HEK293 (cell line): ENCODE data around the gene OSBPL10.
"Not testable (repeated sequence)": the region's sequence is repeated elsewhere in the genome, so short reads cannot be mapped to it uniquely, and the experiment has no call there.

Experiments used
- CTCF ChIA-PET: fragments of 350-600 bp; formaldehyde crosslinking; extraction: SDS; loops from one replicate; lab custom pipeline; 2021; ENCODE audit warnings: antibody characterized with exemption; lab: Yijun Ruan, JAX
- POLR2A ChIA-PET: fragments of 300-600 bp; formaldehyde crosslinking; extraction: SDS; loops from one replicate; lab custom pipeline; 2020; ENCODE audit warnings: antibody characterized with exemption, inconsistent platforms; lab: Yijun Ruan, JAX
- H3K27ac ChIP-seq: fragments of 200-500 bp; sonication (Bioruptor generic); 2 replicates; pipeline ENCODE4 v1.5.1; 2014; ENCODE audit warnings: low read depth, low read length, control low read depth, inconsistent platforms; ENCODE audit errors: extremely low read depth
- H3K36me3 ChIP-seq, 2 experiments: fragments of 200-500 bp in 1 of 2; sonication (Bioruptor generic) in 1 of 2; 1 replicate in 1 of 2; 2 replicates in 1 of 2; pipeline ENCODE4 v1.5.1; 2014 to 2017; ENCODE audit warnings: inconsistent platforms in 2 of 2, low read length in 2 of 2; ENCODE audit not compliant: control insufficient read depth in 2 of 2, insufficient read depth in 1 of 2
- H3K4me1 ChIP-seq: fragments of 200-500 bp; sonication (Bioruptor generic); 2 replicates; pipeline ENCODE4 v1.5.1; 2014; ENCODE audit warnings: mild to moderate bottlenecking, low read length, inconsistent platforms; ENCODE audit not compliant: control insufficient read depth, insufficient read depth
- H3K4me3 ChIP-seq: 2 replicates; pipeline ENCODE4 v1.5.1; 2011; ENCODE audit warnings: low read depth, mild to moderate bottlenecking, control low read depth, low read length, moderate library complexity
- H3K9me3 ChIP-seq: fragments of 200-500 bp; sonication (Bioruptor generic); 2 replicates; pipeline ENCODE4 v1.5.1; 2014; ENCODE audit warnings: low read depth, low read length, inconsistent platforms; ENCODE audit not compliant: control insufficient read depth, insufficient read depth
- MZF1 ChIP-seq: fragments of 450-650 bp; formaldehyde crosslinking; IDR thresholded peaks from 2 replicates; pipeline ENCODE4 v1.5.1; 2017; ENCODE audit warnings: missing biosample characterization, missing genetic modification characterization, borderline replicate concordance
- PRDM1 ChIP-seq: fragments of 450-650 bp; formaldehyde crosslinking; IDR thresholded peaks from 2 replicates; pipeline ENCODE4; 2016; ENCODE audit warnings: missing biosample characterization, missing genetic modification characterization
- SCRT1 ChIP-seq: fragments of 450-650 bp; formaldehyde crosslinking; IDR thresholded peaks from 2 replicates; pipeline ENCODE4 v1.5.1; 2016; ENCODE audit warnings: missing biosample characterization, missing genetic modification characterization, borderline replicate concordance
- SP7 ChIP-seq: fragments of 450-650 bp; formaldehyde crosslinking; IDR thresholded peaks from 2 replicates; pipeline ENCODE4 v1.5.1; 2016; ENCODE audit warnings: missing biosample characterization, missing genetic modification characterization
- ZIC2 ChIP-seq: fragments of 450-650 bp; formaldehyde crosslinking; IDR thresholded peaks from 2 replicates; pipeline ENCODE4 v1.5.1; 2016; ENCODE audit warnings: missing biosample characterization, missing genetic modification characterization
- ZNF132 ChIP-seq: fragments of 450-650 bp; formaldehyde crosslinking; IDR thresholded peaks from 2 replicates; pipeline ENCODE4 v1.5.1; 2017; ENCODE audit warnings: missing biosample characterization, missing genetic modification characterization, borderline replicate concordance
- ZNF19 ChIP-seq: fragments of 450-650 bp; formaldehyde crosslinking; IDR thresholded peaks from 2 replicates; pipeline ENCODE4; 2016; ENCODE audit warnings: missing biosample characterization, missing genetic modification characterization, low read depth
- ZNF214 ChIP-seq: fragments of 450-650 bp; formaldehyde crosslinking; IDR thresholded peaks from 2 replicates; pipeline ENCODE4 v1.5.1; 2017; ENCODE audit warnings: missing biosample characterization, mild to moderate bottlenecking, missing genetic modification characterization, borderline replicate concordance
- ZNF23 ChIP-seq: fragments of 450-650 bp; formaldehyde crosslinking; IDR thresholded peaks from 2 replicates; pipeline ENCODE4 v1.5.1; 2016; ENCODE audit warnings: missing biosample characterization, missing genetic modification characterization, borderline replicate concordance
- ZNF302 ChIP-seq: fragments of 450-650 bp; formaldehyde crosslinking; IDR thresholded peaks from 2 replicates; pipeline ENCODE4 v1.5.1; 2016; ENCODE audit warnings: missing biosample characterization, missing genetic modification characterization, low read depth
- ZNF610 ChIP-seq: fragments of 450-650 bp; formaldehyde crosslinking; IDR thresholded peaks from 2 replicates; pipeline ENCODE4 v1.5.1; 2016; ENCODE audit warnings: missing biosample characterization, missing genetic modification characterization, borderline replicate concordance
- ZNF621 ChIP-seq: fragments of 450-650 bp; formaldehyde crosslinking; IDR thresholded peaks from 2 replicates; pipeline ENCODE4 v1.5.1; 2017; ENCODE audit warnings: missing biosample characterization, missing genetic modification characterization
- ZNF660 ChIP-seq: fragments of 450-650 bp; IDR thresholded peaks from 2 replicates; pipeline ENCODE4 v1.5.1; 2018; ENCODE audit warnings: missing biosample characterization, mild to moderate bottlenecking, missing genetic modification characterization
- ZNF670 ChIP-seq: fragments of 450-650 bp; formaldehyde crosslinking; IDR thresholded peaks from 2 replicates; pipeline ENCODE4 v1.5.1; 2016; ENCODE audit warnings: missing biosample characterization, missing genetic modification characterization, low read depth
- ZNF747 ChIP-seq: fragments of 450-650 bp; formaldehyde crosslinking; IDR thresholded peaks from 2 replicates; pipeline ENCODE4 v1.5.1; 2016; ENCODE audit warnings: missing biosample characterization, missing genetic modification characterization
- ZNF843 ChIP-seq: fragments of 450-650 bp; formaldehyde crosslinking; IDR thresholded peaks from 2 replicates; pipeline ENCODE4 v1.5.1; 2016; ENCODE audit warnings: missing biosample characterization, missing genetic modification characterization
- TF ChIP-seq, protein P1 (sequence below): fragments of 450-650 bp; formaldehyde crosslinking; IDR thresholded peaks from 2 replicates; pipeline ENCODE4 v1.5.1; 2016; ENCODE audit warnings: missing biosample characterization, missing genetic modification characterization
- TF ChIP-seq, protein P2 (sequence below): fragments of 450-650 bp; formaldehyde crosslinking; IDR thresholded peaks from 2 replicates; pipeline ENCODE4 v1.5.1; 2016; ENCODE audit warnings: missing biosample characterization, missing genetic modification characterization
- TF ChIP-seq, protein P3 (sequence below): fragments of 450-650 bp; formaldehyde crosslinking; IDR thresholded peaks from 2 replicates; pipeline ENCODE4 v1.5.1; 2016; ENCODE audit warnings: missing biosample characterization, missing genetic modification characterization

OSBPL10 gene

DNA sequence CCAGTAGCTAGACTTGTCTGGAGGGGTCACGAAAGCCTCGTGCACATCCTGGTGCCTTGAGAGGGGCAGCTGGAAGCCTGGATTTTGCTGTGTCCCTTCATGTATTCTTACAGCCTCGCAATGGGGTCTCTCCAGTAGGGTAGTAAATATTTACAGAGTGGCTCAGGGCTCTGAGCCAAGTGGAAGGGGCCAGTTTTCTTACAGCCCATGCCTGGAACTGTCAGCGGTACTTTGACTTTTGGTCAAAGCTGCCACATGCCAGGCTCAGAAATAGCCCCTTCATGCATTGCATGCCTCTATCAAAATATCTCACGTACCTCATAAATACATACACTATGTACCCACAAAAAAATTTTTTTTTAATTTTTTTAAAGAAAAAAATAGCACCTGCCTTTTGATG lies 119.2 kb downstream of the OSBPL10 start:
- Histone ChIP-seq H3K9me3 (no peaks in the 10 kb centered on the region), H3K36me3 (no peaks in the 10 kb centered on the region), H3K27ac (no peak overlapping the region)
- POLR2A ChIA-PET, result interaction anchor here (0.5 kb wide), 1 partner anchor 25 kb away, joined by 3 read pairs; no protein-coding TSS in a partner anchor
- TF ChIP-seq ZNF670 (tag by site-specific recombination), result no peak
- no peak for TF ChIP-seq ZNF132 (tag by site-specific recombination)
- no peak for TF ChIP-seq ZNF214 (tag by site-specific recombination)
- TF ChIP-seq ZNF660 (tag by site-specific recombination), result no peak
- no peak for TF ChIP-seq ZNF23 (tag by site-specific recombination)
- TF ChIP-seq ZNF19 (tag by site-specific recombination), result no peak
- no peak for TF ChIP-seq SCRT1 (tag by site-specific recombination)
- TF ChIP-seq, protein P1, sequence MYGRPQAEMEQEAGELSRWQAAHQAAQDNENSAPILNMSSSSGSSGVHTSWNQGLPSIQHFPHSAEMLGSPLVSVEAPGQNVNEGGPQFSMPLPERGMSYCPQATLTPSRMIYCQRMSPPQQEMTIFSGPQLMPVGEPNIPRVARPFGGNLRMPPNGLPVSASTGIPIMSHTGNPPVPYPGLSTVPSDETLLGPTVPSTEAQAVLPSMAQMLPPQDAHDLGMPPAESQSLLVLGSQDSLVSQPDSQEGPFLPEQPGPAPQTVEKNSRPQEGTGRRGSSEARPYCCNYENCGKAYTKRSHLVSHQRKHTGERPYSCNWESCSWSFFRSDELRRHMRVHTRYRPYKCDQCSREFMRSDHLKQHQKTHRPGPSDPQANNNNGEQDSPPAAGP (tag by site-specific recombination), result no peak
- TF ChIP-seq SP7 (tag by site-specific recombination), result no peak
- no peak for TF ChIP-seq PRDM1
- TF ChIP-seq ZNF747 (tag by site-specific recombination), result no peak
- TF ChIP-seq, protein P2, sequence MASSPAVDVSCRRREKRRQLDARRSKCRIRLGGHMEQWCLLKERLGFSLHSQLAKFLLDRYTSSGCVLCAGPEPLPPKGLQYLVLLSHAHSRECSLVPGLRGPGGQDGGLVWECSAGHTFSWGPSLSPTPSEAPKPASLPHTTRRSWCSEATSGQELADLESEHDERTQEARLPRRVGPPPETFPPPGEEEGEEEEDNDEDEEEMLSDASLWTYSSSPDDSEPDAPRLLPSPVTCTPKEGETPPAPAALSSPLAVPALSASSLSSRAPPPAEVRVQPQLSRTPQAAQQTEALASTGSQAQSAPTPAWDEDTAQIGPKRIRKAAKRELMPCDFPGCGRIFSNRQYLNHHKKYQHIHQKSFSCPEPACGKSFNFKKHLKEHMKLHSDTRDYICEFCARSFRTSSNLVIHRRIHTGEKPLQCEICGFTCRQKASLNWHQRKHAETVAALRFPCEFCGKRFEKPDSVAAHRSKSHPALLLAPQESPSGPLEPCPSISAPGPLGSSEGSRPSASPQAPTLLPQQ (tag by site-specific recombination), result no peak
- no peak for TF ChIP-seq MZF1 (tag by site-specific recombination)
- no peak for TF ChIP-seq ZNF302 (tag by site-specific recombination)
- no peak for TF ChIP-seq ZNF843 (tag by site-specific recombination)
- TF ChIP-seq, protein P3, sequence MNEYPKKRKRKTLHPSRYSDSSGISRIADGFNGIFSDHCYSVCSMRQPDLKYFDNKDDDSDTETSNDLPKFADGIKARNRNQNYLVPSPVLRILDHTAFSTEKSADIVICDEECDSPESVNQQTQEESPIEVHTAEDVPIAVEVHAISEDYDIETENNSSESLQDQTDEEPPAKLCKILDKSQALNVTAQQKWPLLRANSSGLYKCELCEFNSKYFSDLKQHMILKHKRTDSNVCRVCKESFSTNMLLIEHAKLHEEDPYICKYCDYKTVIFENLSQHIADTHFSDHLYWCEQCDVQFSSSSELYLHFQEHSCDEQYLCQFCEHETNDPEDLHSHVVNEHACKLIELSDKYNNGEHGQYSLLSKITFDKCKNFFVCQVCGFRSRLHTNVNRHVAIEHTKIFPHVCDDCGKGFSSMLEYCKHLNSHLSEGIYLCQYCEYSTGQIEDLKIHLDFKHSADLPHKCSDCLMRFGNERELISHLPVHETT (tag by site-specific recombination), result no peak
- no peak for TF ChIP-seq ZNF621 (tag by site-specific recombination)
- TF ChIP-seq ZIC2 (tag by site-specific recombination), result no peak
- TF ChIP-seq, all 188 proteins: peak for 0
- Histone ChIP-seq H3K4me1 (no peaks in the 10 kb centered on the region), H3K4me3 (no peak overlapping the region)
- CTCF ChIA-PET, result no interaction called here

DNA sequence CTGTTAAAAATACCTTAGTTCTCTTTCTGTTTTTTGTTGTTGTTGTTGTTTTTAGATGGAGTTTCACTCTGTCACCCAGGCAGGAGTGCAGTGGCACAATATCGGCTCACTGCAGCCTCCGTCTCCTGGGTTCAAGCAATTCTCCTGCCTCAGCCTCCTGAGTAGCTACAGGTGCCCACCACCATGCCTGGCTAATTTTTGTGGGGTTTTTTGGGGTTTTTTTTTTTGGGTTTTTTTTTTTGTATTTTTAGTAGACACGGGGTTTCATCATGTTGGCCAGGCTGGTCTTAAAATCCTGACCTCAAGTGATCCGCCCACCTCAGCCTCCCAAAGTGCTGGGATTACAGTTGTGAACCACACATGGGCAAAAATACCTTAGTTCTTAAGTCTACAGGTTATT lies 120.4 kb downstream of the OSBPL10 start:
- H3K4me1 ChIP-seq, CTCF ChIA-PET, POLR2A ChIA-PET, H3K9me3 ChIP-seq, H3K27ac ChIP-seq, H3K4me3 ChIP-seq, H3K36me3 ChIP-seq: not testable (repeated sequence)

DNA sequence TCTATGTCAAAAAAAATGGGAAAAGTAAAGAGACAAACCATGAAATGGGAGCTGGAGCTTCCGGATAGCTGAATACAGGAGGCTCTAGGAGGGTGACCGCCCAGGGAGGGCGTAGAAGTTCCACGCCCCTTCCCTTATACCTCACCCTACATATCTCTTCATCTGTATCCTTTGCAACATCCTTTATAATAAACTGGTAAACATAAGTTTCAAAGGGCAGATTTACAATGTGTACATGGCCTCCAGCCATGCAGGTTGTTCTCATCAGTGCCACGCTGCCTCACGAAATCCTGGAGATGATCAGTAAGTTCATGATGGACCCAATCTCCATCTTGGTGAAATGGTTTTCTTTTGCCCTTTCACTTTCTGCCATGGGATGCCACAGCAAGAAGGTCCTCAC lies 121.8 kb downstream of the OSBPL10 start:
- ChIA-PET CTCF (no interaction called here), POLR2A (no interaction called here)
- no peak for TF ChIP-seq ZNF610
- H3K27ac ChIP-seq, result no peak overlapping the region
- no peaks in the 10 kb centered on the region for H3K4me1 ChIP-seq
- H3K4me3 ChIP-seq, result no peak overlapping the region
- H3K9me3 ChIP-seq, result no peaks in the 10 kb centered on the region
- H3K36me3 ChIP-seq, result no peaks in the 10 kb centered on the region
